NOMO-1 (cell line): ENCODE data around the gene VSTM2L.
"Not testable (repeated sequence)": the region's sequence is repeated elsewhere in the genome, so short reads cannot be mapped to it uniquely, and the experiment has no call there.

Source experiments
- DNase-seq, 2 experiments: peaks; one replicate each; lab custom pipeline; 2025; ENCODE audit not compliant: unreplicated experiment in 2 of 2; lab: John Stamatoyannopoulos, UW

VSTM2L gene

DNA sequence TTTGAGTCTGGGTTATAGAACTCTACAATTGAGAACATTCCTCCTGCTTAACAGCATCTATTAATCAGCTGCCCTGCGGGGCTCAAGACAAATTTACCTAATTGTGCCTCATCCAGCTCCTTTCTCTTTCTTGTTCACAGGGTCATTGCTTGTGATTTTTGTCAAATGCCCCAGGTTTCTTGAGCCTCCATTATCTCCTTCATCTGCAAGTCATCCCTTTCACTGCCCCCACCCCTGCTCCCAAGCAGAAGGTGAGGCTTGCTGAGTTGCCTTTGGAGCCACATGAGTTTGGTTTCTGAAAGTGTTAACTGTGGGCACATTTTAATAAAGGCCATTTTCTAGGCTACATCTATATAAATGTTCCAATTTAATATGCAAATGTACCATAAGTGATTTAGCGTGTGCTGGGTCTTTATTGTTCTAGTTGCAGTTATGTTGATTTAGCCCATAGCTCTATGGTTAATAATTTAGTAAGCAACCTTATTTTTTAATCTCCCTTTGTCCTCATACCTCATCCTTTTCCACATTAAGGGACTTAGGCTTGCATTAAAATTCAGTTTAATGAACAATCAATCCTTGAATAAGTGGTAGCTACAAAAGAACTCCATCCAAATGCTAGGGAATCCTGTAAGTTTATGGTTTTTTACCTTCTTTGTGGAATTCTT, 56.1 kb downstream of the VSTM2L start:
- DNase-seq, result no peak

DNA sequence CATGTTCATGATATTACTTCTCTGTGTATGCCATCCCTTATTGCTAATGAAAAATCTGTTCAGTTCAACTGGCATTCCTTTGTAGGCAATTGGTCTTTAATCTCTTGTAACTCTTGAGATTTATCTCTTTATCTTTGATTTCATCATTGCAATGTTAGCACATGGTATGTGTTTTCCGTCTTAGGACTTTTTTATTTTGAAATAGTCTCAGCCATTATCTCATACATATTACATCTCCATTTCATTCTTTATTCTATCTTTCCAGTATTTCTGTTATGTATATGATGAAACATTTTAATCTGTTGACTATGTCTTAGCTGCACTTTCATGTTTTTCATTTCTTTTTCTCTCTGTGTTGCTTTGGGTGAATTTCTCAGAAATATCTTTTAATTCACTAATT, 58.1 kb downstream of the VSTM2L start:
- DNase-seq, result no peak

DNA sequence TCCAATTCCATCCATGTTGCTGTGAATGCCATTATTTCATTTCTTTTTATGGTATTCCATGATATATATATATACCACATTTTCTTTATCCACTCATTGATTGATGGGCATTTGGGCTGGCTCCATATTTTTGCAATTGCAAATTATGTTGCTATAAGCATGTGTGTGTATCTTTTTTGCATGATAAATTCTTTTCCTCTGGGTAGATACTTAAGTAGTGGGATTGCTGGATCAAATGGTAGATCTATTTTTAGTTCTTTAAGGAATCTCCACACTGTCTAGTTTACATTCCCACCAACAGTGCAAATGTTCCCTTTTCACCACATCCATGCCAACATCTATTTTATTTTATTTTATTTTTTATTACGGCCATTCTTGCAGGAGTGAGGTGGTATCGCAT, 60.6 kb downstream of the VSTM2L start:
- DNase-seq, result not testable (repeated sequence)

DNA sequence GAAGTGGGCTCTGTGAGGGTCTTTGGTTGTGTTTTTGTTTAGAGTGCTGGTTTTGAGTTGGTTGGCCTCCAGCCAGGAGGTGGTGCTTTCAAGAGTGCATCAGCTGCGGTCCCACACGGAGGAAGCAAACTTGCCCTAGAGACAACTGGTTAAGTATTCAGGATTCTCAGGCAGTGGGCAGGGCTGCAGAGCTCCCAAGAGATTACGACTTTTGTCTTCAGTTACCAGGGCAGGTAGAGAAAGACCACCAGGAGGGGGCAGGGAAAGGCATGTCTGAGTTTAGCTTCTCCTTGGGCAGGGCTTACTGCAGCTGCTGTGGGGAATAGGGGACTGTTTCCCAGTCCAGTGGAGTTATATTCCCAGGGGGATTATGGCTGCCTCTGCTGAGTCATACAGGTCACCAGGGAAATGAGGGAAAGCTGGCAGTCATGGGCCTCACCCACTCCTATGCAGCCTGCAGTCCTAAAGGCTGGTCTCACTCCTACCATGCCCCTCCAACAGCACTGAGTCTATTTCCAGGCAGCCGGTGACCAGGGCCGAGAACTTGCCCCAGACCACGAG, 66.0 kb downstream of the VSTM2L start:
- DNase-seq, result no peak

DNA sequence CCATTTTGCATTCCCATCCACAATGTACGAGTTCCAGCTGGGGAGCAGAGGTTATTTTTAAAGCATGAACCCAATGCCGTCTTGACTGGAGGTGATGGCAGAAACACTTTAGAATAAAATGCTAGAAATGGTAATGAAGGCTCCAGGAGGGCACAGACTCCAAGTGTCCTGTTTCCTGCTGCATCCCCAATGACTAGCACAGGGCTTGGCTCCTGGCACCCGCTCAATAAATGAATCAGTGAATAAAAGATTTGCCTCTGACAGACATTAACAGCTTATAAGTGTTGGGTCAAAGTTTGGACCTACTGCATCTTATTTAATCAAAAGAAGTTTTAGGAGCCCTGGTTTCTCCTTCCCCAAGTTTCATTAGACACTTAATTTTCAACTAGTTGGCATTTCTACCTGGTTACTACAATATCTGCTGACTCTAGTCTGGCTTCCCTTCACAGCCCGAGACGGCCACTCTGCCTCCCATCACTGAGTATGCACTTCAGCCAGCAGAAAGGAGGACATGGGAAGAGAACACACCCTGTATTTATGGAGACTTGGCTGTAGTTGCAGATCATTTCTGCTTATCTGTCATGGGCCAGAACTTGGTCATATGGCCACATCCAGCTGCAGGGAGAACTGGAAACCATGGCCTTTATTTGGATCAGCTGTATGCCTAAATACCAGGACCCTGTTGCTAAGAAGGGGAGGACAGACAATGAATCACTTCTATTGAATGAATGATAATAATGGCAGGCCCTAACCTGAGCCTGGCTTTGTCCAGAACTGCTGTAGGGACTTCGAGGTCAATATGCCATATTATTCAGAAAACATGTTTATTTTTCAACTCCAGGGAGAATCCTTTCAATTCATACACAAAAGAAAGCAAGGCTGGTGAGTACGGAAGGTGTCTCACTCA, 67.3 kb downstream of the VSTM2L start:
- no peak for DNase-seq

DNA sequence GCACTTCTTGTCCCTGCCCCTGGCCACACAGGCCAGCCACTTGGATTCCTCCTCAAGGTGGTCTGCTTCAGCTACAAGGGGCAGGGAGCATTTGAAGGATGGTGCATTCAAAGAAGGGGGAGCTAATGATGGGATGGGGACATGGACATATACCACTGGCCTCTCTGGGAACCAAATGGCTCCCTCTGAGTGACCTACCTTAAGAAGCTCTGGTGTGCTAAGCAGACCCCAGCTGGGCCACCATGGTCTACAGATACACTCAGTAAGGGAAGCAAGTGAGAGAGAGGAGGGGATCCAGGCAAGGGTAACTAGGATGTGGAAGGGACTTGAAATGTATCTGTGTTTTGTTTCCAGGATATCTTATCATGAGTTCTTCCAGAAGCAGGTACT, 67.9 kb downstream of the VSTM2L start:
- no peak for DNase-seq

DNA sequence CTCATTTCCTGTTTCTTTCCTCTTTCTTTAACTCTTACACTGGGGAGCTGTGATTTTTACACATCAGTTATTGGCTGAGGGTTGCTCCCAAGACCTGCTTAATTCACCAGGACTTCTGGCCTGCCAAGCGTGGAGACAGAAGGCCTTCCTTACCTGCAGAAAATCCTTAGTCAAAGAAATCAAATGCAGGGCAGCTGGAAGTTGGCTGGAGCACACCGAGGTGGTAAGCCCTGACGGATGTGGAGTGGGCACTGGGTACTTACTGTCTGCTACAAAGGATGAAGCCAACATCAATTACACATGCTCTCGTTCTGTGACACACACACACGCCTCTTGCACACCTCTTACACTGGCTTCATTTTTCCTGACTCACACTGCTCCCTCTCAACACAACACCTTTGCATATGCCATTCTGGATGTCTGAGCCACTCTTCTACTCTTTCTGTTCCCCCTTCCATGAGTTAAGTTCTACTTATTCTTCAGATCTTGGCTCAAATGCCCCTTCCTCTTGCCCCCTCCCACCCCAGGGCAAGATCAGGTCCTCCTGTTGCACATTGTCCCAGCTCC, 68.7 kb downstream of the VSTM2L start:
- DNase-seq, result no peak

DNA sequence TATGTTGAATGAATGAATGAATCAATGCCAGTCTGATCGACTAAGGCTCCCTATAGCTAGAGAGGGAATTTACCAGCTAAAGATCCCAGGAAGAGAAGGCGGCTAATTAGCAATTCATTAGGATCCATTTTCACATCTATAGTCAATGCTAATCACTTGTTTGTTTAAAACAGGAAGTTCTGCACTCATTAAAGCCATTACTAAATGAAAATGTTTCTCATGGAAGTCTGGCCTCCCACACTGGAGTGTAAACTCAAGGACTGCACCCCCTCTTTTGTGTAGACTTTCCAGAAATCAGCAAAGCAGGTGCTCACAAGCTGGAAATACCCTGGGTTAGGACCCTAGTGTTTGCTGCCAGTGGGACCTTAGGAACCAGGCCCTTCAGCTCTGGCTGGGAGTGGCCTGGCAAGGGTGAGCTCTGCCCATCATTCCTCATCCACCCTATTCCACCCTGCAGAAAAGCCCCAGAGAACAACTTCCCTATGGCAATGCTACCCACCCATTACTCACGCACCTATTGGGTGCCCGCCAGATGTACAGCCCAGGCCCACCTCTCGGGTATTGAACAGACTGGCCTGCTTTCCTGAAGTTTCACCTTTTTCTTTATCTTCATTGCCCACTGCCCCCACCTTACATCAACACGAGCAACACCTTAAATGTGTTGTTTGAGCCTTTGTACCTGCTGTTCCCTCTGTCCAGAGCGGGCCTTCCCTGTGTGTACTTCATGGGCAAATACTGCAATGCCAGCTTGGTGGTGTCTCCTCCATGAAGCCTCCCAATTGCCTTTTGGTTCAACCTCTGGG, 69.5 kb downstream of the VSTM2L start:
- DNase-seq, result no peak

DNA sequence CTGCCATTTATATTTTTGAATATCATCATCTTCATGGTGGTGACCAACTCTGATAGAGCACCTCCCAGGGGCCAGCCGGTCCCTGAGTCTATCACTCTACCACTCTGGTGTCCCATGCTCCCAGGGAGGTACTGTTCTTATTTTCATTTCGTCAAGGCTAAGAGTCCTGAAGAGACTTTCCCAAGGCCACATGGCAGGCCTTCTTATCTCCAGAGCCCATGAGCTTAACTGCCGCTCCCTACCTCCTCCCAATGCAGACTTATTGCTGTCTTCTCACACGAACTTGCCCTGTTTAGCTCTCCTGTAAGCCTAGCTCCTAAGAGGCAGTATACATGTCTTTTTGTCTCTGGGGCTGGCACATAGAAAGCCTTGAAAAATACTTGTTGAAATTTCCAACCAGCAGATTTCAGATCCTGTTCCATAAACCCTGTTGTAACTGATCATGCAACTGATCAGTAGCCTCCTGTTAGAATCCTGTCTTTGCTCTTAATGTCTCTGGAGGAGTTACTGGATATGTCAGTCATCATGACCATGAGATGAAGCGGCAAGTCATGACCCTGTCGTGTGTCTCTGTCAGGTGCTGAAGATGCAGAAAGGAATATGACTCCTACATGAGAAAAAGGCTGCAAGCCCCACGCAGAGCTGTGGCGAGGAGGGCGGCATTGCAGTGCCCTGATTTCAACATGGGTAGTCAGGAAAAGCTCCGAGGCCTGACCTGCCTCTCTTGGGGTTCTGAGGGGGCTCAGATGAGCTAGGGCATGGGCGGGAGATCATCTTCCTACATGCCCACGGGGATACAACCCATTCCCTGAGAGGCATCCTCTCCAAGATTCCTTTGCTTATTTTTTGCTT, 70.4 kb downstream of the VSTM2L start:
- no peak for DNase-seq

DNA sequence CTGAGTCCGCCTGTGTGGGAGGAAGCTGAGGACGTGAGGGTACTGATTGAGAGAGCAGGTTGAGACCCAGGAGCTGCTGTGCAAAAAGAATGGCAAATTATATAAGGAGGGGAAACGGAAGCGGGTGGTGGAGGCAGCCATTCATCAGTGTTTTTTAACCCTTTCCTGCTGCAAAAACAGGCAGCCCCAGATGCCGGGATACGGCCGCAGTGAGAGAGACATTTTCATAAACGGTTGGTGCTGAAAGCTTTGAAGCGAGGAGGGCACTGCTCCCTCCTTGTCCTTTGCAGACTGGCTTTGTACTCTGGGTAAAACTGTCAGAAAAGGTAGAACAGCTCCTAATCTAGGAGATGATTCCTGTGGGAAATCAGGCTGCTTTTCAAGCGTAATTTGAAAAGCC, 74.0 kb downstream of the VSTM2L start:
- no peak for DNase-seq

DNA sequence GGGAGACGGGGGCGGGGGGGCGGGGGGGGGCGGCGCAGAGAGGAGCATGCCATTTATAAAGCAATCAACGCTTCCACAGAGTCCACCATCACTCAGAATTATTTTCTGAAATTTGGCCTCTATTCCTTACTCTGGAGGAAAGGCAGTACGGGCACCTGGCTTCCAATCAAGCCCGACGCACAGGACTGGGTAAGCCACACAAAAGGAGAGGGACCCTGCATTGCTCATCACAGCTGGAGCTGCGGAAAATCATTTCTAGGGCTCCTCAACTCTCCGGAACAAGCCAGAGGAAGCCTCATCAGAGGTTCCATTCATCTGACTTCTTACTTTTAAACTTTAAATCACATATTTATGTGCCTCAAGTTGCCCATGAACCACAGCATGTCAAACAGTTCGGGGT, 74.4 kb downstream of the VSTM2L start:
- DNase-seq, result no peak

DNA sequence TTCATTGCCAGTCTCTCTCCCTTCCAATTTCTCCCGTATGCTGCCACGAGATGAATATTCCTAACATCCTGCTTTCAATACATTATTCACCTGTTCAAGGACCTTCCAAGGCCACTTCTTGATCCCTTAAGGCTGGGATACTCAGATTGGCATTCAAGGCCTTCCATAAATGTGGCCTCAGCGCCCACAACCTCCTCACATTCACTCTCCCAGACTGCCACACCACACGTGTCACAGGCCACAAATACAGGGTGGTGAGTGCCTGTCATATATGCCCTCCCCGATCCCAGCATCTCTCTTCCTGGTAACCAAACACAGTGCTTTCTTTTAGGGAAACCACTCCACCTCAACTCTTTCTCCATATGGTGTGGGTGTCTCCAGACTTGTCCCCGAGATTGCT, 74.9 kb downstream of the VSTM2L start:
- DNase-seq, result no peak

DNA sequence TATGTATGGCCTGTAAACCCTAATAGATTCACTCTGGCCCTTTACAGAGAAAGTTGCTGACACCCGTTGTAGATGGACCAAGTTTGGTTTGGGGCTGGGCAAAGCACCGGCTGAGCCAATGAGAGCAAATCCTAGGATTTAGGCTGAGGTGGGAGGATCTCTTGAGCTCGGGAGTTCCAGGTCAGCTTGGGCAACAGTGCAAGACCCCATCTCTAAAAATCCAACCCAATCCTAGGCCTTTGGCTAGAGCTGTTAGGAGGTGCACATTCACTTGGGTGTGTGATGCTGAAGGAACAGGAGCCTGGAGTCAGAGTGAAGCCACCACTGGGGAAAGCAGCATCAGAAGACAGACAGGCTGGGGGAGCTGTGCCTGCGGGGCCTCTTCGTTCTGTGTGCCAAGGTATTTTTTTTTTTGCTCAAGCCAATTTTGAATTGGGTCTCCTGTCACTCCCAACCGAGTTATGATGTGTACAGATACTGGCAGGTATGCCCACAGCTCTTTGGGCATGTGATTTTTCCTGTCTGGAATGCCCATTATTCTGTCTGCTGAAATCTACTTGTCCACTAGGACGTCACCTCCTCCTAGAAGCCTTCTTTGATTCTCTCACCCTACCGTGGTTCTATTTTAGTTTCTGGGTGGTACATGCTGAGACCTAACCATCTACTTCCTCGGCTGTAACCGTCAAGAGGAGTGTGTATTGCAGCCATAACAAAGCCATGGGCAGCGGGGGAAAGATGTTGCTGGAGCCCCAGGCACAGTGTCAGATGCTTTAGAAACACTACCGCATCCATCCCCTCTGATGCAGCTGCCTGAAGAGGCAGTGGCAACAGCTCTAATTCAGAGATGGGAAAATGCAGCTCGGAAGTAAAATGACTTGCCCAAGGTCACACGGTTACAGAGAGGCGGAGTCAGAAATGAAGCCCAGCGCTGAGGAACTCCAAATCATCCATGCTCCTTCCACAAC, 76.4 kb downstream of the VSTM2L start:
- no peak for DNase-seq

DNA sequence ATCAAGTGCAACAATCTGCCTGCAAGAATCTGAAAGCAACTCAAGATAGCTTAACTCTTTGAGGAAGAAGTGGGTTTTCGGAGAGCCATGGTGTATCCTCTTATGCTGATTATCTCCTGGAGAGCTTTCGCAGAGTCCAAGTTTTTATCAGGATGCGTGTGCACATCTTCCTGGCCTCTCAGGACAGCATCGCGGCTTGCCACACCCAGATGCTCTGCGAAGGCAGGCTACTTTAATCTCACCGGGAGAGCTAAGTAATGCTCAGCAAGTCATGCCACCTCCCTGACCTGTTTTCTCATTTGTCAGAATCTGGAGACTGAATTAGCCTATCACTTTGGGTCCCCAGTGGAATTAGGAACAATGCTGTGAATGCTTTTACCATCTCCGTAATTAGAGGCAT, 77.5 kb downstream of the VSTM2L start:
- no peak for DNase-seq

DNA sequence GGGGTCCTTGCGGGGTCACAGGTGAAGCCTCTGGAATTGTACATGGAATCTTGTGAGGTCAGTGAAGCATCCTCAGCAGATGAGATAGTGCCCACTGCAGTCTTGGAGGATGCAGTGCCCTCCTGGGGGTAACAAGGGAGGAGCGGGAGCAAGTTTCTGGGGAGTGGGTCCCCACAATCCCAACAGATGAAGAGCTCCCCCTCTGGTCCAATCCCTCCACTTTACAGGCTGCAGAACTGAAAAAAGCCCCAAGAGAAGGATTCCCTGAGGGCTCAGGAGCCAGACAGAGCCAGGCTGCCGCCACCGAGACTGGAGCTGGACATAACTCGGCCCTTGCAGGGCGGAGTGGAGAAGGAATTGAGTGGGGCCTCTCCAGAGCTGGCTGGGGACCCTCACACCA, 77.9 kb downstream of the VSTM2L start:
- no peak for DNase-seq

DNA sequence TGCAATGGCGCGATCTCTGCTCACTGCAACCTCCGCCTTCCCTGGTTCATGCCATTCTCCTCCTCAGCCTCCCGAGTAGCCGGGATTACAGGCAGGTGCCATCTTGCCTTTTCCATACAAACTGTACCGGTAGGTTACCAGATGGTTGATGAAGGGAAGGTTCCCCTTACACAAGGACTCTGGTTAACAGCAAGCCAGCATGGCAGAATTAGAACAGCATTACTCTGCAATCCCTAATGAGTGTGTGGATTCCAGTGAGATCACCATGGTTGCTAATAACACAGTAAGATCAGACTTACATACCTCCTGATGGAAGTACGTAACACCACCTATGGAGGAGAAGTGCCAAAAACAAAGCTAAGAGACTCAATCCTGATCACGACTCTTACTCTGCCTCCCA, 78.6 kb downstream of the VSTM2L start:
- DNase-seq, result no peak

DNA sequence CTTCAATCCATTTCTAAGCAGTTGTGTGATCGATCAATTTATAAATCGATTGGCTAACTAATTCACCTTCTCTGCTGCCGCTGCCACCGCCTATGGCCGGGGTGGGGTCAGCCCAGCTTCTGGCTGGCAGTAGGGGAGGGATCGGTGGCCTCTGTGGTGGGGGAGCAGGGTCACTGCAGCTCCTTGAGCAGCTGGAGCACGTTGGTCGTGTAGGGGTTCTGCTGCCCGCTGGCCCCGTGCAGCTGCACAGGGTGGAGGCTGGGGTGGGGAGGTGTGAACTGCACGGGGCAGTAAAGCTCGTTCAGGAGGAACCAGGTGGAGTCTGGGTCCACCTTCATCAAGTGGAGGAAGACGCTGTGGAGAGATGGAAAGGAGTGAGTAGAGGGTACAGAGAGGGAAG, 80.4 kb downstream of the VSTM2L start:
- DNase-seq, result no peak

DNA sequence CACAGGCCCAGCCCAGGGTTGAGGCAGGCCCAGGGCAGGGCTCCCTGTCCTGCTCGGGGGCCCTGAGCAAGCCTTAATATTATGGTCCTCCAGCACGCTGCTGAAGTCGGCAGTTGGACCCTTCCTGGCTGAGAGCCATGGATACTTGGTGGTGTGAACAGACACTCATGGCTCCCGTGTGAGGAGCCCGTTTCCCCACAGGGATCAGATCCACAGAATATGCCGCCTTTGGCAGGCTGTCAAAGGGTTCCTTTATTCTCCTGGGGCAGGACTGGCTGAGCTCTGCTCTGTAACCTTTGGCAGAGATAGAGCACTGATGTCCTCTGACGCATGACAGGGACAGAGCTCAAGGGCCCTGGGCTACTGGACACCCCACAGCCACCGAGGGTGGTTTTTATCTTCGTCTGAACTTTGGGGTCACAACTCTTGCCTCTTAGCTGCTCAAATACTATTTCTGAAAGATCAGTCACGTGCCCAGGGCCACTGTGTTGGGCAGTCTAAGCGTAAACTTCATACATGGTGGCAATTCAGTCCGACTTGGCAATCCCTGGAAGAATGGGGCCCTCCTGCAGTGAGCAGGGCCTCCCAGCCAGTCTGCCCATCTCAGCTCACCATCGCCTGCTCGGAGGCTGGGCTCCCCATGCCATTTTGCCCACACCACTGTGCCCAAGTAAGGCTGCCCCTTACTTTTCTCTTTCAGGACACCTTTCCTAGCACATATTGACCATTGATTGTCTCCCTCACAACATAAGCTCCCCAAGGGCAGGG, 81.3 kb downstream of the VSTM2L start:
- DNase-seq, result no peak
